Gastrocnemius medialis (tissue), 4 donors: ENCODE results near the gene LRRC52. TPM values are rescaled to one million over a fixed set of nuclear protein-coding genes. Genes with fewer than 3 reads are reported as not detected.

ENCODE experiments used
- ATAC-seq, 2 donors: fragments of 150-250 bp; one replicate each; pipeline ENCODE4 v1.9.1; 2016
- DNase-seq, 2 donors: peaks; one replicate each; pipeline ENCODE4 v3.0.0-alpha.2; 2019
- H3K27ac ChIP-seq, 4 donors: fragments of 200-600 bp; sonication (generic); 1 replicate in 1 of 4; 2 replicates in 3 of 4; pipeline ENCODE4 v1.5.1; 2016 to 2018; ENCODE audit warnings: mild to moderate bottlenecking in 2 of 4, moderate library complexity in 1 of 4
- H3K27me3 ChIP-seq, 3 donors: fragments of 200-600 bp; sonication (generic) in 2 of 3; 1 replicate in 1 of 3; 2 replicates in 2 of 3; pipeline versions ENCODE4 v1.5.1 to v1.6.0; 2016 to 2019; ENCODE audit warnings: mild to moderate bottlenecking in 1 of 3, moderate library complexity in 1 of 3
- H3K36me3 ChIP-seq, 2 donors: fragments of 200-600 bp; sonication (generic) in 1 of 2; one replicate each; pipeline ENCODE4 v1.5.1; 2017 to 2018
- H3K4me1 ChIP-seq, 2 donors: fragments of 200-600 bp; sonication (generic) in 1 of 2; one replicate each; pipeline ENCODE4 v1.5.1; 2016 to 2017; ENCODE audit warnings: mild to moderate bottlenecking in 2 of 2
- H3K4me3 ChIP-seq, 4 donors: fragments of 200-600 bp; sonication (generic) in 3 of 4; 1 replicate in 1 of 4; 2 replicates in 3 of 4; pipeline ENCODE4 v1.5.1; 2016 to 2019; ENCODE audit warnings: mild to moderate bottlenecking in 2 of 4
- H3K9me3 ChIP-seq, 3 donors: fragments of 200-600 bp; sonication (generic) in 2 of 3; 1 replicate in 1 of 3; 2 replicates in 2 of 3; pipeline ENCODE4 v1.5.1; 2016 to 2019
- CTCF ChIP-seq, 5 experiments: fragments of 450-650 bp in 3 of 5; fragments of 200-600 bp in 2 of 5; sonication (generic) in 2 of 5; IDR thresholded peaks in 4 of 5; conservative IDR thresholded peaks in 1 of 5; 1 replicate in 4 of 5; 2 replicates in 1 of 5; pipeline ENCODE4 v1.5.1; 2016 to 2019; ENCODE audit warnings: antibody characterized with exemption in 5 of 5, mild to moderate bottlenecking in 3 of 5, moderate library complexity in 3 of 5
- POLR2A ChIP-seq, 2 donors: fragments of 450-650 bp; IDR thresholded peaks; one replicate each; pipeline ENCODE4 v1.6.1; 2017; ENCODE audit warnings: antibody characterized with exemption in 2 of 2, mild to moderate bottlenecking in 2 of 2, moderate library complexity in 2 of 2
- in situ Hi-C, 4 donors: fragments of 200-750 bp; cut with MboI; loops; one replicate each; pipeline versions ENCODE4 v1.15.0 to v1.8.0; 2017; ENCODE audit warnings: low sequenced_read_pairs in 4 of 4
- intact Hi-C: fragments of 100-400 bp; cut with DNase I; formaldehyde crosslinking; loops from one replicate; pipeline ENCODE4 v1.15.1; 2023; ENCODE audit warnings: low total_unique reads
- total RNA-seq, 4 donors: library from RNA; depleted of rRNA; stranded (reverse); fragments of >200 nt; gene quantifications; one replicate each; pipeline versions ENCODE4 v1.1.0 to v1.2.3, GENCODE V29; 2016

The LRRC52 gene
- total RNA-seq, 4 donors from 2014 or later: 0.35 TPM; not detected in 3

DNA sequence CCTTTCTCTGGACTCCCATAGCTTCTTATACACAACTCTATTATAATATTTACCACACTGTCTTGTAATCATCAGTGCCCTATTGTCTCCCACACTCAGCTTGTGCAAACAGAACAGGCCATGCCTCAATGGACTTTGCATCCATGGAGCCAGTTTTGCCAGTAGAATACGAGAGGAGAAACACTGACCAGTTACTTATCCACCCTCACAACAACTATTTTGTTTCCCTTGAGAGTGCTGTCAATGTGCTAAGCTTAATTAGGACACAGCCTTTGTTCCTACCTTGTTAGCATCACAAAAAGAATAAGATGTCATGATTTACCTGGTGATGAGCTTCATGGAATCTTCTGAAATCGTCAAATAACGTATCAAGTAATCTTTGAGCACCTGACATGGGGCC lies 18.1 kb upstream of the LRRC52 start:
- TF ChIP-seq CTCF (IDR thresholded peaks at IDR 0.05 in 4 of 5, conservative IDR thresholded peaks at IDR 0.05 in 1 of 5) (no peak), POLR2A (IDR thresholded peaks at IDR 0.05) (no peak)
- intact Hi-C loops: no loop called here
- ATAC-seq (no peak), DNase-seq (no peak)
- H3K4me3 ChIP-seq: no peak overlapping the region
- no peaks in the 10 kb centered on the region for H3K27me3 ChIP-seq
- peaks cover 13 to 18% of the 10 kb centered on the region in 2 donors for H3K4me1 ChIP-seq
- in situ Hi-C loops: no loop called here
- no peaks in the 10 kb centered on the region for H3K36me3 ChIP-seq
- H3K27ac ChIP-seq: no peak overlapping the region
- H3K9me3 ChIP-seq: no peaks in the 10 kb centered on the region

GRCh38 chr1:165527251-165528007 lies 16.4 kb upstream of the LRRC52 start:
- Histone ChIP-seq H3K4me3 (no peak overlapping the region), H3K27me3 (no peaks in the 10 kb centered on the region), H3K4me1 (peaks cover 30 to 36% of the 10 kb centered on the region in 2 donors), H3K9me3 (no peaks in the 10 kb centered on the region), H3K27ac (no peak overlapping the region), H3K36me3 (no peaks in the 10 kb centered on the region)
- in situ Hi-C loops: no loop called here
- intact Hi-C loops: no loop called here
- DNase-seq (no peak), ATAC-seq (no peak)
- TF ChIP-seq POLR2A (IDR thresholded peaks at IDR 0.05) (no peak), CTCF (IDR thresholded peaks at IDR 0.05 in 4 of 5, conservative IDR thresholded peaks at IDR 0.05 in 1 of 5) (no peak)

GRCh38 chr1:165531021-165531420 lies 12.8 kb upstream of the LRRC52 start:
- ATAC-seq (peak; percentile 97), DNase-seq (peak; percentile 51 to 62)
- H3K27me3 ChIP-seq: no peaks in the 10 kb centered on the region
- H3K9me3 ChIP-seq: no peaks in the 10 kb centered on the region
- peaks cover 39 to 45% of the 10 kb centered on the region in 2 donors for H3K4me1 ChIP-seq
- in situ Hi-C loops (no loop called here), intact Hi-C loops (loop anchor here (2.0 kb wide), 1 partner anchor 28 kb away; no protein-coding TSS in a partner anchor)
- H3K36me3 ChIP-seq: no peaks in the 10 kb centered on the region
- H3K4me3 ChIP-seq: no peak overlapping the region
- TF ChIP-seq CTCF (IDR thresholded peaks at IDR 0.05 in 4 of 5, conservative IDR thresholded peaks at IDR 0.05 in 1 of 5) (no peak), POLR2A (IDR thresholded peaks at IDR 0.05) (no peak)
- H3K27ac ChIP-seq: peak overlapping the region; percentile 36 to 77 (median 60)

- TF ChIP-seq POLR2A (IDR thresholded peaks at IDR 0.05) (no peak), CTCF (IDR thresholded peaks at IDR 0.05 in 4 of 5, conservative IDR thresholded peaks at IDR 0.05 in 1 of 5) (no peak)
- no peaks in the 10 kb centered on the region for H3K27me3 ChIP-seq
- H3K27ac ChIP-seq: peak overlapping the region; percentile 36 to 77 (median 60)
- DNase-seq (peak in 1 of 2 donors; percentile 21), ATAC-seq (peak in 1 of 2 donors; percentile 17)
- no peak overlapping the region for H3K4me3 ChIP-seq
- in situ Hi-C loops: no loop called here
- intact Hi-C loops: no loop called here
- peaks cover 39 to 45% of the 10 kb centered on the region in 2 donors for H3K4me1 ChIP-seq
- H3K36me3 ChIP-seq: no peaks in the 10 kb centered on the region
- no peaks in the 10 kb centered on the region for H3K9me3 ChIP-seq
Measured at GRCh38 chr1:165532053-165532452, 11.7 kb upstream of the LRRC52 start.
